HG03457 (cell line): ENCODE data around the gene NOL4L.

Experiments used
- ATAC-seq: cut with Tn5 transposase; IDR thresholded peaks from one replicate; pipeline ENCODE4 v1.9.1; 2021; ENCODE audit warnings: moderate number of reproducible peaks; ENCODE audit not compliant: unreplicated experiment

The NOL4L gene

DNA sequence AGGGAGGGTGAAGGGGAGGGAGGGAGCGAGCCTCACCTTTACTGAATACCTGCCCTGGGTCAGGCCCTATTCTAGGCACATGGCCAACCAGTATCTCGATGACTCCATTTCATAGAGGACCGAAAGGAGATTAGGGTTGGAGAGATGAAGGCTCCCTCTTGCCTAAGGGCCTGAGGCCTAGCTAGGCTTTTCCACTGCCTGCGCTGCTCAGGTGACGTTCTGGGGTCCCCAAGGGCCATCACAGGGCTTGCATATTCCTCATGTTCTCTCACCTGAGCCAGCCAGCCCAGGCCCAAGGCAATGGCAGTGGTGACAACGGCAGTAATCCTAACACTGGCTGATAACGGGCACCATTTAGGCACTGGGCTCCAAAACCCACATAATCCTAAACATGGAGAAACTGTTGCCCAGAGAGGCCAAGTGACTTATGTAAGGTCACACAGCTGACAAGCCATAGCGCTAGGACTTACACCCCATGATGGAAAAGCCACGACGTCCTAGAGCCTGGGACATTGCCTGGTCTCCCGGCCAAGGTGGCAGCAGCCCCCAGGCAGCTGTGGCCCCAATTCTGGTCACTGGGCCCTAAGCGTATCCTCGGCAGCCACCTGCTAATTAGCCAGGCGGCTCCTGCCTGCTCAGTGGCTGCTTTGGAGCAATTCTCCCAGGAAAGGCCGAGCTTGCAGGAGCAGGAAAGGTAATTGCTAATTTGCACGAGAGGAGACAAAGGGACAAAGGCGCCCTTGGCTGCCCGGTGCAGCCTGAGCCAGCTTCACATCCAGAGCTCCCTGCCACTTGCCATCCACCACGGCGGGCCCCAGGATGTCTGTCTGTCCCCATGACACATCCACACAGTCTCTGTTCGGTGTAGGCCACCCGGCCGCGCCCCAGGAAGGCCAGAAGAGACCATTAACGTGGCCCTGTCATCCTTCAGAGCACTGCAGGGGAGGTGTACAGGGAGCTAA lies 21.5 kb downstream of the NOL4L start:
- no peak for ATAC-seq

DNA sequence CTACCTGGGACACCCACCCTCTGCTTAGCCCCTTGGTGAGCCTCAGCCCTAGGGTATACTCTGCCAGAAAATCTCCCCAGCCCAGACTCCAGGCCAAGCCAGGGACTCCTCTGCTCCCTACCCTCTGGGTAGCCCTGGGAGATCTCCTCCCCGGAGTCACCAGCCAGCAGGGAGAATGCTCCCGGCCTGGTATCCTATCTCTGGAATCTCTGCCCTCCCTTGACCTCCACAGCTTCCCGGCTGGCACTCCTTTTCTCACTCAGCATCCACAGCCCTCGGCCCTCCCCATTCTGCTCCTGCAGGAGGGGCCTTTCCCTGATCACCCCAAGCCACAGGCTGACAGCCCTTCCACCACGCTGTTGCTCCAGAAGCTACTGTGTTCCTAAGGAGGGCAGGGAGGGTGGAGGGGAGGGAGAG lies 22.6 kb downstream of the NOL4L start:
- ATAC-seq, result no peak

DNA sequence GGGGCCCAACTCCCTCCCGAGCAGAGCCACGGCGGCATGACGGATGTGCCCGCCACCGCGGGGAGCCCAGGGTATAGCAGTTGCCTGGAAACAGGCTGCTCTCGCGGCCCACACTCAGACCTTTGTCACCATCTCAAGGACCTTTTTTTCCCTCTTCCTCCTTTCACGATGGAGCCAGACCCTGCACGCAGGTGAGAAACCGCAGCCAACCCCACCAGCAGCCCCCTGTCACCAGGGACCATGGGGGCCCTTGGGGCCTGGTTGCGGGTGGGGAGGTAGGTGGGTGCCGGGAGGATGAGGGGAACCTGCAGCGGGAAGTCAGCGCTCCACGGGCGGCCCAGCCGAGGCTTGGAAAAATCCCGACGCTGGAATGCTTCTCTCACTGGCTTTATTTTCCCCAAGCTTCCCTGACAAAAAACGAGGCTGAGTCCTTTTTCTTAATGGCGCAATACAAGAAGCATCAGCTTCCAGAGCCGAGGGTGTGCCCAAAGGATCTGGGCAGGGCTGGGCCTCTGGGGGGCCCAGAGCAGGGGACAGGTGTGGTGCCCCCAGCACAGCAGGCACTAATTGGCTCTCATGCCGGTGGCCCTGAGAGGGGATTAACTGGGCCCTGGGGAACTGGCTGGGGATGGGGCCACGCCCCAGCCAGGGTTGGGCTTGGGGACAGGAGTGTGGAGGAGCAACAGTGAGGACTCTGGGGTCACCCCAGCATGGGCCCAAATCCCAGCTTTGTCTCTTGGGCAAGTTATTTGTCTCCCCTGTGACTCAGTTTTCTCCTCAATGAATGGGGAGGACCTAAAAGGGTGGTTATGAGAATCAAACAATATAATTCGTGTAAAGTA lies 23.9 kb downstream of the NOL4L start:
- no peak for ATAC-seq

DNA sequence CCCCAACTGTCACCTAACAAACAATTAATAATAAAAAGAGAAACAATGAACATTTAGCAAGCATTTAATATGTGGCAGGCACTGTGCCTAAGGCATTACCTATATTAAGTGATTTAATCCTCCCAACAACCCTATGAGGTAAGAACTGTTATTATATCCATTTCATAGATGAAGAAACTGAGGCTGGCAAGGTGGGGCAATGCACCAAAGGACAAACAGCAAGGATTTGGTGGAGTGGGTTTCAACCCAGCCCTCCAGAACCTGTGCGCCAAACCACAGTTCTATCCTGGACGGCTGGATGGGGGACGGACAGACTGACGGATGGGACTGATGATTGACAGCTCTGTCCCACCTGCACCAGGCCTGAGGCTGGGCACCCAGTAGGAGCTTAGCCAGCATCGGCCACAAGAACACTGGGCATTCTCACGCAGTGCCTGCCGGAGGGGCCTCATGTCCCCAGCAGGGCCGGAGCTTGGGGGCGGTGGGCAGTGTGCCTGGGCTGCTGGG lies 24.6 kb downstream of the NOL4L start:
- ATAC-seq, result no peak

DNA sequence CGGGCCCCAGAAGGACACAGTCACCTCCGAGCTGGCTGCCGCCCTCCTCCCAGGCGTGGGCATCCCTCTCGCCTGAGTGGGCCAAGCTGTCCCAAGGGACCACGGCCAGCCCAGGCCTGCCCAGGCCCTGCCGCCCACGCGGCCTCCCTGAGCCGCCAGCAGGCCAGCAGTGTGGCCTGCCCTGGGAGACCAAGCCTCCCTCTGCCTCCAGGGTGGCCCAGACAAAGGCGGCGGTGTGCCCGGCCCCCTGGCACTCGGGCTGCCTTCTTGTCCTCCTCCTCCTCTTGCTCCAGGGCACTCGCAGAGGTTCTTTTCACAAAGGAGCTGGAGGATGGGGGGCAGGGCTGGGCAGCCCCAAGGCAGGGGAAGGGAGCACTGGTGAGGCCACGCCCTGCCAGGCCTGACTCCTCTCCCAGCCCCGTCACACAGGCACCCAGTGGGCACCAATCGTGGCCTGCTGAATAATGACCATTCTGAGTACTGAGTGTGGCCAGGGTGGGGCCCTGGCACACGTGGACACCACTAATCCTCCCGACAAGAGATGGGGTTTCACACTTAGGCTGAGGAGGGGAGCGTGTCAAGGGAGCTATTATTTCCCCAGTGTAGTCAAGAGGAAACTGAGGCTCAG lies 25.3 kb downstream of the NOL4L start:
- ATAC-seq, result no peak

DNA sequence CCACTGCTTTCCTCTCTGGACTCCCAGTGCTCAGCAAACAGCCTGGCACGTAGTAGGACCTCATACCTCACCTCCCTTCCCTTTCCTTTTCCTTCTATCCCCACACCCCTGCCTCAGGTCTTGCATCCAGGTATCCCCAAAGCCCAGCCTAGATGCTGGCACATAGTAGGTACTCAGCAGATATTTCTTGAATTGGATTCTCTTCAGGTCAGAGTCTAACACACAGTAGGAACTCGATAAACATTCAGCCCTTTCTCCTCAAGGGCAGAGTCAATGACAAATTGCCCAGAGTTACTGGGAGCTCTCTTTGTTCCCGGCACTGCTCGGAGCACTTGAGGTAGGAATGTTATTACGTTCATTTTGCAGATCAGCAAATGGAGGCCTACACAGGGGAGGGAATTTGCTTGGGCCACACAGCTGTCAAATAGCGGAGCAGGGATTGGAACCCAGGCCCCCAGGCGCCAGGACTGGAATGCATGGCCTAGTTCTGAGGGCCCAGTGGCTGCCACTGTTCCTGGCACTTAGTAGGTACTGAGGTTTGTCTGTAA lies 25.9 kb downstream of the NOL4L start:
- no peak for ATAC-seq

DNA sequence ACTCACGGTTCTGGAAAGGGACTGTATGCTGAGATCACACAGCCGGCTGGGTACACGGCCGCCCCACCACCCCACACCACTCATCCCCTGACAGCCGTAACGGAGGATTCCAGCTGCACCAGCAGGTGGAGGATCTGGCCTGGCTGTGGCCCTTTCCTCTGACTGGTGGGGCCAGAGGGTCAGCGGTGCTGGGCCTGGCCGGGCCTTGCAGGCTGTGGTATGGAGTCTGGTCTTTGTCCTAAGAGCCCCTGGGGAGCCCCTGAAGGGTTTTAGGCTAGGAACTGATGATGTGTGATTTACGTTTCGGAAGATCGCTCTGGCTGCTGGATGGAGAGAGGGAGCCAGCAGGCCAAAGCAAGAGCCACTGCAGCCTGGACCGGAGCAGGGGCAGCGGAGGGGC lies 26.6 kb downstream of the NOL4L start:
- ATAC-seq, result no peak

DNA sequence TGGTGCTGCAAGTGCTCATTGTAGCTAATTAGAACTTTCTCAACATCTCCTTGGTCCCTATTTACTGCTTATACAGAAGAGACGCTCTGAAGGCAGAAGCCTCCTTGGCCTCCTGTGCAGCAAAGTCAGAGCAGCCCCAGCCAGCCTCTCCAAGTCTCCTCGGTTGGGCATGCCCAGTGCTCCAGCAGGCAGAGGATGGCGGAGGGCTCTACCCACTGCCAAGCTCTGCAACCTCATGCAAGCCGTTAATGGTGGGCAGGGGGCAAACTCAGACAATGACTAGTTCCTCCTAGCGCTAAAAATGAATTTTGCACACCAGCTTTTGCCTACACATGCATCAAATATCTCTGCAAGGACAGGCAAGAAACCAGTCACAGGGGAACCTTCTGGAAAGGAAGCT lies 27.8 kb downstream of the NOL4L start:
- ATAC-seq, result no peak

DNA sequence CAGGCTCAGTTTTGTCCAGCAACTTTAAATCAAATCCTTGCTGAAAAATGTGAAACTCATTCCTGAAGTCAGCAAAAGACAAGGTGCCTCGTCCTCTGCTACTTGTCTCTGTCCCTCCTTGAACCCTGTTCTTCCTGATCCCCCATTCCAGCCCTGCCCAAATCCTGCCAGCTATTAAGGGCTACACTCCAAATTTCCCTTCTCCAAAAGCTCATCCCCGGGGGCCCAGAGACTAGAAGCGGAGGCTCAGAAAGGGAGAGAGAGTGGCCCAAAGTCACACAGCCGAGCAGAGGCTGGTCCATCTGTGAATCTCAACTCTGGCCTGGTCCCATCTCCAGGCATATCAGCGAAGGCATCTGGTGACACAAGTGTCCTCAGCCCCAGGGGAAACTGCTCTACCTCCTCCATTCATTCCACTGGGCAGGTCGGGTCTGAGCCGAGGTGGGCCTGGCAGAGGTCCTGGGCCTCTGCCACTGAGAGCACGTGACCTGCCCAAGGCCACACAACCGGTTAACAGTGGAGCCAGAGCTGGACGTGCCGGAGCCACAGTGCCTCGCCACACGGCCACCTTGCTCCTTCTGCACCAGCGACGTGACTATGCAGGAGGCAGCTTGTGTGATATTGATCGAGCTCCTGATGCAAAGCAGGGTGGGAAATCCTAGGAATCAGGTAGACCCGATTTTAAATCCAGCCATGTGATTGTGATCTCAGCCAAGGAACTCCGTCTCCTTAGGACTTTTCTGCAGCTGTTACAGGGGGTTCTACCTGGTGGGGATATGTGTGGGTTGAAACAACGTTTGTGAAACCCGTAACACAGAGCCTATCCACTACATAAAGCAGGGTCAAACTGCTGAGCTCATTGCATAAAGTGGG lies 28.6 kb downstream of the NOL4L start:
- ATAC-seq, result no peak

DNA sequence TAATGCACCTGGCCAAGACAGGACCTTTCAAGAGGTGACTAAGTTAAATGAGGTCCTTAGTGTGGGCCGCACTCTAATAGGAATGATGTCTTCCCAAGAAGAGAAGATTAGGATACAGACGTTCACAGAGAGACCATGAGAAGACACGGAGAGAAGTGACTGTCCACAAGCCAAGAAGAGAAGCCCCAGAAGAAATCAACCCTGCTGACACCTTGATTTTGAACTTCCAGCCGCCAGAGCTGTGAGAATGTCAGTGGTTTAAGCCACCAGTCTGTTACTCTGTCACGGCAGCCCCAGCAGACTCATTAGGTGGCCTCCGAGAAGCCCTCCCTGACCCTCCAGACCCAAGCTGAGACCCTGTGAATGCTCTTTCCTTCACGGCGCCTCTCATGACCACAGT lies 29.5 kb downstream of the NOL4L start:
- ATAC-seq, result no peak

DNA sequence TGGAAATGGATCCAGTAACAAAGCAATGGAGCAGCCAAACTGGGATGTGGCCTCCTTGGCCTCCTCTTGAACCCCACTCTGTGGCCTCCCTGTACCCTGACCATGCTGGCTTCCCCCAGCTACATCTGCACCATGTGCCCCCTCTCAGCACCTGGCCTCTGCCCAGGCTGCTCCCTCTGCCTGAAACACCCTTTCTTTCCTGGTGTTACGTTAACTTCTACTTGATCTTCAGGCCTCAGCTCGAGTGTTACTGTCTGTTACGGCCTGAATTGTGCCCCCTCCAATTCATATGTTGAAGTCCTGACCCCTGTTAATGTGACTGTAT lies 30.2 kb downstream of the NOL4L start:
- ATAC-seq, result no peak

DNA sequence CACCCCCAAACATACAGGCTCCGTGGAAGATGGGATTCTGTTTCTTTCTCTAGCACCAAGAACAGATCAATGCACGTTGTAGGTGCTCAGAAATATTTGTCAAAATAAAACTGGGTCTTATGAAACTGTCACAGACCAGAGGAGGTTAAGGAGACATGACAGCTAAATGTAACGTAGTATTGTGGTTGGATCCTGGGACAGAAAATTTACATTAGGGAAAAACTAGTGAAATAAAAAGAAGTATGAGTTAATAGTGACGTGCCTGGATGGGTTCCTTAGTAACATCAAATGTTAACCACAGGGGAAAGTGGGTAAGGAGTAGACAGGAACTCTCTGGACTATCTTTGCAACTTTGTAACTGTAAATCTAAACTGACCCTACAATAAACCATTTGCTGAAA lies 31.5 kb downstream of the NOL4L start:
- ATAC-seq, result no peak

DNA sequence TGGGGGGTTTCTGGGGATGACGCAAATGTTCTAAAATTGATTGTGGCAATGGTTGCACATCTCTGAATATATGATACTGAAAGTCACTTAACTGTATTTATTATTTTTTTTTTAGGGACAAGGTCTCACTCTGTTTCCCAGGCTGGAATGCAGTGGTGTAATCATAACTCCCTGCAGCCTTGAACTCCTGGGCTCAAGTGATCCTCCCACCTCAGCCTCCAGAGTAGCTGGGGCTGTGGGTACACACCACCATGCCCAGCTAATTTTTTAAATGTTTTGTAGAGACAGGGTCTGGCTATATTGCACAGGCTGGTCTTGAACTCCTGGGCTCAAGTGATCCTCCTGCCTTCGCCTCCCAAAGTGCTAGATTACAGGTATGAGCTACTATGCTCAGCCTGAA lies 33.4 kb downstream of the NOL4L start:
- no peak for ATAC-seq

DNA sequence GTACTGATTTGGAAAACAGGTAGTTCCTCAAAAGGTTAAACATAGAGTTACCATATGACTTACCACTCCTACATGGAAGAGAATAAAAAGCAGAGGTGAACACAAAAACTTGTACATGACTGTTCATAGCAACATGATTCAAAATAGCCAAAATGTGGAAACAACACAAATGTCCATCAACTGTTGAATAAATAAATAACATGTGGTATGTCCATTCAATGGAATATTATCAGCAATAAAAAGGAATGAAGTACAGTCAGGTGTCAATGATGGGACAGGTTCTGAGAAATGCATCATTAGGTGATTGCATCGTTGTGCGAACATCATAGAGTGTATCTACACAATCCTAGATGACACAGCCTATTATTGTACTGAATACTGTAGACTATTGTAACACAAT lies 35.3 kb downstream of the NOL4L start:
- ATAC-seq, result no peak

DNA sequence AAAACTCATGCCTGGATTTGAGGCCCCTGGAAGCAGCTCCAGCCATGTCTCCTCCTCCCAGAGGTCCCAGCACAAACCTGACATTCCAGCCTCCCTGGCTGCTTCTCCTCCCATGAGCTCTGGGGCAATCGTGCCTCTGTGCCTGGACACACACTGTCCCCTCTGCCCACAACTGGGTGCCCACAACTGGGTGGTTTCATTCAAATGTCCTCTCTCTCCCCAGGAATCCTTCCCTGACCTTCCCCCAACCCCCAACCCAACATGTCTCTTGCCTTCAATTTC lies 37.4 kb downstream of the NOL4L start:
- no peak for ATAC-seq

DNA sequence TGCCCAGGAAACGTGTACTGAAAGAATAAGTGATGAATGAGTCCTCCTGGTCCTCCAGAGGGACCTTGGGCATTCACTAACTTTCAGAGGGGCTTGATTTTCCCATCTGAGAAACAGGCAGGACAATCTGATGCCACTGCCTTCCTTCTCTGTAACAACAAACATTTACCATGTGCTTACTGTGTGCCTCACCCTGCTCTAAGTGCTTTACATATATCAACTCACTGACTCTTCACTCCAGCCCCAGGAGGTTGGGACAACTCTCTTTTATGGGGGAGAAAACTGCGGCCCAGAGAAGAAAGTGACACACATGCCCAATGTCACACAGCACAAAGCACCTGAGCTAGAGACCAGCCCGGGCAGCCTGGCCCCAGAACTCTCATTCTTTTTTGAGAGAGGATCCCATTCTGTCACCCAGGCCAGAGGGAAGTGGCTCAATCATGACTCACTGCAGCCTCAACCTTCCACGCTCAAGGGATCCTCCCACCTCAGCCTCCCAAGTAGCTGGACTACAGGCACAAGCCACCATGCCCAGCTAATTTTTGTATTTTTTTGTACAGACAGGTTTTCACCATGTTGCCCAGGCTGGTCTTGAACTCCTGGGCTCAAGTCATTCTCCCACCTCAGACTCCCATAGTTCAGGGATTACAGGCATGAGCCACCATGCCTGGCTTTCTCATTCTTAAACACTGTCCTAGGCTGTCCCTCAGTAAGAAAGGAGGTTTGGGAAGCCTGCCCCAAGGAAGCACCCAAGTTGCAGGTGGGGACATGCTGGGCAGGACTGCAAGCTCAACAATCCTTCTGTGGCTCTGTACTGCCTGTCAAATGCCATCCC lies 38.0 kb downstream of the NOL4L start:
- ATAC-seq, result no peak

DNA sequence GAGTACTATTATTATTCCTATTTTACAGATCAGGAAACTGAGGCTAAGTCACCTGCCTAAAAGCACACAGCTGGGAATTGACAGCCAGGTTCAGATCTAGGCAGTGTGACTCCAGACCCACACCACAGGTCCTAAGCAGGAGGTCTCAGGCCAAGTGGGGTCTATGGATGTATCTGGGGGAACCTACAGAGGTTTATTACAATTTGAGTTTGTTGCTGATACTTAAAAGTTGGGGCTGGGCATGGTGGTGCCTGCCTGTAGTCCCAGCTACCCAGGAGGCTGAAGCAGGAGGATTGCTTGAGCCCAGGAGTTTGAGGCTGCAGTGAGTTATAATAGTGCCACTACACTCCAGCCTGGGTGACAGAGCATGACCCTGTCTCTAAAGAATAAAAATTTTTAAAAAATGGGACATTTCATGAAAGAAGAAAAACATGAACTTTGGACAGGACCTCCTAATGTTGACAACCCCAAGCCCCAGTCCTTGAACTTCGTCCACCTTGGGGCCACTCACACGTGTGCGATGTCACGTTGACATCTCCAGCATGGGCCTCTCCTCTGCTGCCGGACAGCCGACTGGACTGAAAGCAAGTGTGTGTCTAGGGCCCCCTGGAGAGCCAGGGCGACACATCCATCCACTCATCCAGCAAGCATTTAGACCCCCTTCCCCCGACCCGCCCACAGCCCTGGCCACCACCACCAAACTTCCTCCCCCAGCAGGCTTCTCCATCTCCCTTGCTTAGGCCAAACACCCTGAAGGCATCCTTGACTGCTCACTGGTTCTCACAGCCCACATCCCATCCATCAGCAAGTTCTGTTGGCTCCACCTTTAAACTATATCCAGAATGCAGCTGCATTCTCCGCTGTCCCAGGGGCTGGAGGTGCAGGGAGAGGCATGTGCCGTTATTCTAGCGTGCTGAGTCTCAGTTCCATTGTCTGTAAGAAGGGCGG lies 40.0 kb downstream of the NOL4L start:
- no peak for ATAC-seq

DNA sequence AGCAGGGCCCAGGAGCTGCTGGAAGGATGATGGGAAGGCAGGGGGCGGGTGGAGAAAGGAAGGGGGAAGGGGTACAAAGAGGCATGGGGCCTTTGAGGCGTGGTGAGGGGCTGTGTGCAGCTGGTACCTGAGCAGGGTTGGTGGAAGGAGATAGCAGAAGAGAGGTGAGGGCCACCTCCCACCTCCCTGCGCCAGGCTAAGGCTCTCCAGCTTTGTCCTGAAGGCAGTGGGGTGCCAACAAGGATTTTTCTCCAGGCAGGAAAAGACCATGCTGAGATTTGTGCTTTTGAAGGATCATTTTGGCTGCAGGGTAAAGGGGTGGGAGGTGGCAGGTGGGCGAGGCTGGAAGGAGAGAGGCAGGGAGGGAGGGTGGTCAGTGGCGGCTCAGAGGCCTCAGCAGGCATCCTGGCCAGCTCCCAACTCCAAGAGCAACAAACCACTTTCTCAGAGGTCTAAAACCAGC lies 40.8 kb downstream of the NOL4L start:
- no peak for ATAC-seq
